Posterior vena cava (tissue), 2 donors: Measurements from ENCODE around the gene PRG2. TPM values are rescaled to one million over a fixed set of nuclear protein-coding genes. Genes with fewer than 3 reads are reported as not detected.

Experiments
- total RNA-seq, 2 donors: library from RNA; stranded (reverse); fragmentation: NEBNext Ultra II Directional; extraction: Animal tissue kit (Norgen Biotek cat#: 25700); gene quantifications; one replicate each; pipeline ENCODE4 v1.2.1, GENCODE V29; 2021
- donor health status: DM: yes; HTN: yes; CAD: no.
- donor health status: DM: yes; HTN: yes; CAD: no.

The PRG2 gene
- total RNA-seq, 2 donors from 2014 or later: 0.52 to 0.88 TPM

Other genes starting within 250 kb of the PRG2 start
- gene LRRC55, start 208.7 kb downstream of the PRG2 start, total RNA-seq: not detected
- gene APLNR, start 153.4 kb downstream of the PRG2 start, total RNA-seq: 10 to 100 TPM; 14.6 to 20.8 TPM
- 100 to 1,000 TPM; 175 to 185 TPM for gene TNKS1BP1, start 65.7 kb downstream of the PRG2 start, total RNA-seq
- 10 to 100 TPM; 41.6 to 54.4 TPM for gene SSRP1, start 54.8 kb downstream of the PRG2 start, total RNA-seq
- not detected for gene P2RX3, start 52.3 kb downstream of the PRG2 start, total RNA-seq
- gene PRG3, start 9.5 kb downstream of the PRG2 start, total RNA-seq: not detected
- 10 to 100 TPM; 72.6 to 84.7 TPM for gene SLC43A3, start 36.5 kb upstream of the PRG2 start, total RNA-seq
- gene RTN4RL2, start 69.9 kb upstream of the PRG2 start, total RNA-seq: 1 to 10 TPM; 2.0 to 2.9 TPM
- 10 to 100 TPM in 1 of 2 donors, 1 to 10 TPM in 1; 8.1 to 11.5 TPM for gene SLC43A1, start 125.1 kb upstream of the PRG2 start, total RNA-seq
- 10 to 100 TPM; 31.8 to 38.1 TPM for gene TIMM10, start 140.1 kb upstream of the PRG2 start, total RNA-seq
- not detected for gene SMTNL1, start 146.9 kb upstream of the PRG2 start, total RNA-seq
- gene UBE2L6, start 177.0 kb upstream of the PRG2 start, total RNA-seq: 10 to 100 TPM; 50.3 to 56.9 TPM
- gene SERPING1, start 207.0 kb upstream of the PRG2 start, total RNA-seq: 100 to 1,000 TPM; 501 to 774 TPM